ENCODE measurements around the gene ACACA. TPM values are rescaled to one million over a fixed set of nuclear protein-coding genes. Genes with fewer than 3 reads are reported as not detected.
A peak's percentile ranks its signal among the peaks of the same experiment; 100 is the strongest.

ACACA gene
- polyA plus RNA-seq, 3 donors = 37.2 to 43.9 (median 43.6) TPM

DNA sequence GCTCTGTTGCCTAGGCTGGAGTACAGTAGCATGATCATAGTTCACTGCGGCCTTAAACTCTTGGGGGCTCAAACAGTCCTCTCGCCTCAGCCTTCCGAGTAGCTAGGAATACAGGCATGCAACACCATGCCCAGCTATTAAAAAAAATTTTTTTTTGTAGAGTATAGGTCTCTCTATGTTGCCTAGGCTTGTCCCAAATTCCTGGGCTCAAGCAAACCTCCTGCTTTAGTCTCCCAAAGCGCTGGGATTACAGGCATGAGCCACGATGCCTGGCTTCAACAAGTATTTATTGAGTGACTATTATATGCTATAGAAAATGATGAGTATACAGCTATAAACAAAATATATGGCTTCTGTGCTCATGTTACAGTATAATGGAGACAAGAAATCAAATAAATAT, 97.6 kb downstream of the ACACA start:
- no peak for DNase-seq (ENCODE audit: extremely low read depth in 1 of 11, low read depth in 9 of 11, low spot score in 4 of 11)

GRCh38 chr17:37305406-37305905, 101.2 kb downstream of the ACACA start:
- no peak for DNase-seq (ENCODE audit: extremely low read depth in 1 of 11, low read depth in 9 of 11, low spot score in 4 of 11)

DNA sequence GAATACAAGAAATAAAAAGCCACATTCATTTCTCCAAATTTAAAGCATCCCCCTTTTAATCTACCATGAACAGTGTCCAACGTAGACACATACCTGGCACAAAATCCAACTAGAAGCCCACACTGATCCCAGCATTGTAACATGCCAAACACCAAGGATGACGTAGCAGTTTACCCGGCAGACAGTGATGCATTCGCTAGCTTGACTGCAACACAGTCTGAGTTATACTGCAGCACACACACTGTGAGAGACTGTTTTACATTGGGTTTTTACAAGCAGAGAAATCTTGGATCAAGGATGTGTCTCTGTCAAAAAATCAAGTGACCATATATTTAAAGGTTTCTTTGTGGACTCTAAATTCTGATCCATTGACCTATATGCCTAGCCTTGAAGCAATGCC, 105.3 kb downstream of the ACACA start:
- no peak for DNase-seq (ENCODE audit: extremely low read depth in 1 of 11, low read depth in 9 of 11, low spot score in 4 of 11)

DNA sequence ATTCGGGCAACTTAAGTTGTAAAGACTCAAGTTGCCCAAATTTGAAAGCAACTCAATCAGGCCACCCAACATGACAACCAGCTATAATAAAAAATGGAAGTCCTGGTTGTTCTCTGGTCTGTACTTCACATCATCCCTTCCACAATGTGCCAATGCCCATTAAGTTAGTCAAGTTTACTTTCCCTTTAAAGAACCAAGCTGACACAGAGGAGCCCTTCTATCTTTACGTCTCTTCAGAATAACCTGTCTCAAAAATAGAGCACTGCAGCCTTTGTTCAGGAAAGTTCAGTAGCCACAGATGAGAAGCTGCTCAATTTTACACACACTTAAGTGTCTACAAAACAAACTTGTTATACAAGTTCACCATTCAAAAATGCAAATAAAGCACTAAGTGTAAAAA, 106.0 kb downstream of the ACACA start:
- DNase-seq (ENCODE audit: extremely low read depth in 1 of 11, low read depth in 9 of 11, low spot score in 4 of 11) = no peak

GRCh38 chr17:37299257-37299980, 107.2 kb downstream of the ACACA start:
- DNase-seq (ENCODE audit: extremely low read depth in 1 of 11, low read depth in 9 of 11, low spot score in 4 of 11) = peak in 3 of 11 donors; percentile 6 to 12 (median 8)

GRCh38 chr17:37295888-37296287, 110.7 kb downstream of the ACACA start:
- no peak for DNase-seq (ENCODE audit: extremely low read depth in 1 of 11, low read depth in 9 of 11, low spot score in 4 of 11)

GRCh38 chr17:37294888-37295287, 111.7 kb downstream of the ACACA start:
- no peak for DNase-seq (ENCODE audit: extremely low read depth in 1 of 11, low read depth in 9 of 11, low spot score in 4 of 11)

- DNase-seq (ENCODE audit: extremely low read depth in 1 of 11, low read depth in 9 of 11, low spot score in 4 of 11) = no peak
These were observed 112.9 kb downstream of the ACACA start for GRCh38 chr17:37293770-37294169.

DNA sequence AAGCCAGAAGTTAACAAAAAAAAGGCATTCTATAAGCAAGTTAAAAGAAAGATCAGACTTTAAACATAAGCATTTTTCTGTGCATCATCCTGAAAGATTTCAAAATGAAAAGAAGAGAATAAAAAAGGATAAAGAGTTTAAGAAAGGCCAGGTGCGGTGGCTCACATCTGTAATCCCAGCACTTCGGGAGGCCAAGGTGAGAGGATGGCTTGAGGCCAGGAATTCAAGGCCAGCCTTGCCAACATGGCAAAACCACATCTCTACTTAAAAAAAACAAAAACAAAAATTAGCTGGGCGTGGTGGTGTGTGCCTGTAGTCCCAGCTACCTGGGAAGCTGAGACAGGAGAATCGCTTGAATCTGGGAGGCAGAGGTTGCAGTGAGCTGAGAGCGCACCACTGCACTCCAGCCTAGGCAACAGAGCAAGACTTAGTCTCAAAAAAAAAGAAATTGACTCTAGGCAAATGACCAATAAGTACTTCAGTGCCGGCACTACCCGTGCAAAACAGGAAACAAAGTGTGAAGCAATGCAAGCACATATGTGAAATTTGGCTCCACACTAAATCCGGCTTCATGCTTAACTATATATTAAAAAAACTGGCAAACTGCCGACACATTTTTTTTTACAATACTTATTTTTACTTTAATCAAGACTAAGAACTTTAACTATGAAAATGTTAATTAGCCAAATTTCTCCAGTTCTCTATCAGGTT, 114.1 kb downstream of the ACACA start:
- DNase-seq (ENCODE audit: extremely low read depth in 1 of 11, low read depth in 9 of 11, low spot score in 4 of 11) = no peak

GRCh38 chr17:37291351-37291750, 115.3 kb downstream of the ACACA start:
- no peak for DNase-seq (ENCODE audit: extremely low read depth in 1 of 11, low read depth in 9 of 11, low spot score in 4 of 11)

DNA sequence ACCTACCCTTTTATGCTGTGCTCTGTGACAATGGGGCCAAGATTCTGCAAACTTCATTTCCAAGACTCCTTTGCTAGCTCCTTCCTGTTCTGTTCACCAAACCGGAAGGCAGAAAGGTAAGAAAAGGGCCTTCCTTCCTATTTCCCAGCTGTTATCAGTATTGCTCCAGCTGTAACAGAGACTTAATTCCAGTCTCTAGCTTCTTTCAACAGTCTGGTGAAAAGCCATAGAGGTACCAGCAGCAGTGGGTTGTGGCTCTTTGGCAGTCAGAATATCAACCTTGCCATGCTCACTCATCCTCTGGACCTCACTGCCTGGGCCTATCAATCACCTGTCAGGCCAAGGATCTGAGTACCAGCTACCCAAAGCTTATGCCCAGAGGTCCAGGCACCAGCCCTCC, 120.2 kb downstream of the ACACA start:
- no peak for DNase-seq (ENCODE audit: extremely low read depth in 1 of 11, low read depth in 9 of 11, low spot score in 4 of 11)

DNA sequence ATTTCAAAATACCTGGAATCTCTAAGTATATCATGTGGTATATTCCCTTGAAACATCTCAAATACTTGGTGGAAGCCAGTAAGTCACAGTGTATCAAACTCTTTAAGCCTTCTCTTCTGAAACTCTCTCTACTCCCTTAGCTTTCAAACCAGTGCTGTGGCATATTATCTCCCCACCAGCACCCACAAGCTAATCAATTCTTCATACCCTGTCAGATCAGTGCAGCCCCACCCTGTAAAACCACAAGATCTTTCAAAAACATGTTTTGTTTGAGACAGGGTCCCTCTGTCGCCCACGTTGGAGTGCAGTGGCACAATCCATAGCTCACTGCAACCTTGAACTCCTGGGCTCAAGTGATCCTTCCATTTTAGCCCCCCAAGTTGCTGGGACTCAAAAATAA, 122.4 kb downstream of the ACACA start:
- no peak for DNase-seq (ENCODE audit: extremely low read depth in 1 of 11, low read depth in 9 of 11, low spot score in 4 of 11)

- no peak for DNase-seq (ENCODE audit: extremely low read depth in 1 of 11, low read depth in 9 of 11, low spot score in 4 of 11)
These were observed 123.1 kb downstream of the ACACA start for GRCh38 chr17:37283414-37283961.

GRCh38 chr17:37280841-37281240, 125.8 kb downstream of the ACACA start:
- DNase-seq (ENCODE audit: extremely low read depth in 1 of 11, low read depth in 9 of 11, low spot score in 4 of 11) = no peak

- no peak for DNase-seq (ENCODE audit: extremely low read depth in 1 of 11, low read depth in 9 of 11, low spot score in 4 of 11)
These were observed 128.3 kb downstream of the ACACA start for GRCh38 chr17:37278247-37278894.

DNA sequence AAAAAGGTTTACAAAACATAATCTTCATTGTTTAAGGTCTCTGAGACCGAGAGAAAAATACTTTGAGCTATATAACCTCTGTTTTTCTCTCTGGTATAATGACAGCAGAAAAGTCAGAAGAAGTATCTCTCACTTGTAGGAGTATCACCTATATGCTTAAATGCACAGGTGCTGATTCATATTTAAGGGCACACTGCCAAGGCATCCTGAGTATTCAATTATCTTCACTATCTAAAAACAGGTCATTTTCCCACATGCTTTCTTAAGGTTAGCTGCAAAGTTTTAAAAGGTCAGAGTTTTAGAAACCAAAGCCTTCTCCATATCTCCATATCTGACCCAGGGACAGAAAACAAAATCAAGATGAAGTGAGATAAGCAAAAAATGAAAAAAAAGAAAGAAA, 130.2 kb downstream of the ACACA start:
- DNase-seq (ENCODE audit: extremely low read depth in 1 of 11, low read depth in 9 of 11, low spot score in 4 of 11) = no peak

DNA sequence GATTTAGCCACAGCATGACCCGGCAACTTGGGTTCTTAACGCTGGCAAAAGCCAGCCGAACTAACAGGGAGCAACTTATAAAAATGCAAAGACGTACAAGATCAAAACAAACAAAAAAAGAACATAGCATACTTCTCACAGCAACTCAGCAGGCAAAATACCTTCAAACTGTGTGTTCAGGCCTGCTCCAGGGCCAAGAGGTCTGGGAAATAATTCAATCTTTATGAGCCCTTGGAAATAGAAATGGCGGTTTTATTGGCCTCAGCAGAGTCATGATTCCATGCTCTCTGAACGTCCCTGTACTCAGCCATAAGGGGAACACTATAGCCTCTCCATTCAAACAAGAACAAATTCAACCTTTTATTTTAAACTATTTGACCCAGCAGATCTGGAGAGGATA, 132.2 kb downstream of the ACACA start:
- DNase-seq (ENCODE audit: extremely low read depth in 1 of 11, low read depth in 9 of 11, low spot score in 4 of 11) = peak in 8 of 11 donors; percentile 13 to 45 (median 26)

- DNase-seq (ENCODE audit: extremely low read depth in 1 of 11, low read depth in 9 of 11, low spot score in 4 of 11) = peak in 10 of 11 donors; percentile 11 to 57 (median 32)
These were observed 133.1 kb downstream of the ACACA start for GRCh38 chr17:37273409-37274051.

GRCh38 chr17:37265446-37266173, 141.0 kb downstream of the ACACA start:
- no peak for DNase-seq (ENCODE audit: extremely low read depth in 1 of 11, low read depth in 9 of 11, low spot score in 4 of 11)

Data from renal cortex interstitium (tissue), 11 donors.